NCI-H2171 treated with DMSO at 0.1 percent for 48 hours (cell line): ENCODE measurements around the gene PMFBP1.

Source experiments
- DNase-seq: peaks from one replicate; lab custom pipeline; 2025; lab: John Stamatoyannopoulos, UW

Gene PMFBP1, protein sequence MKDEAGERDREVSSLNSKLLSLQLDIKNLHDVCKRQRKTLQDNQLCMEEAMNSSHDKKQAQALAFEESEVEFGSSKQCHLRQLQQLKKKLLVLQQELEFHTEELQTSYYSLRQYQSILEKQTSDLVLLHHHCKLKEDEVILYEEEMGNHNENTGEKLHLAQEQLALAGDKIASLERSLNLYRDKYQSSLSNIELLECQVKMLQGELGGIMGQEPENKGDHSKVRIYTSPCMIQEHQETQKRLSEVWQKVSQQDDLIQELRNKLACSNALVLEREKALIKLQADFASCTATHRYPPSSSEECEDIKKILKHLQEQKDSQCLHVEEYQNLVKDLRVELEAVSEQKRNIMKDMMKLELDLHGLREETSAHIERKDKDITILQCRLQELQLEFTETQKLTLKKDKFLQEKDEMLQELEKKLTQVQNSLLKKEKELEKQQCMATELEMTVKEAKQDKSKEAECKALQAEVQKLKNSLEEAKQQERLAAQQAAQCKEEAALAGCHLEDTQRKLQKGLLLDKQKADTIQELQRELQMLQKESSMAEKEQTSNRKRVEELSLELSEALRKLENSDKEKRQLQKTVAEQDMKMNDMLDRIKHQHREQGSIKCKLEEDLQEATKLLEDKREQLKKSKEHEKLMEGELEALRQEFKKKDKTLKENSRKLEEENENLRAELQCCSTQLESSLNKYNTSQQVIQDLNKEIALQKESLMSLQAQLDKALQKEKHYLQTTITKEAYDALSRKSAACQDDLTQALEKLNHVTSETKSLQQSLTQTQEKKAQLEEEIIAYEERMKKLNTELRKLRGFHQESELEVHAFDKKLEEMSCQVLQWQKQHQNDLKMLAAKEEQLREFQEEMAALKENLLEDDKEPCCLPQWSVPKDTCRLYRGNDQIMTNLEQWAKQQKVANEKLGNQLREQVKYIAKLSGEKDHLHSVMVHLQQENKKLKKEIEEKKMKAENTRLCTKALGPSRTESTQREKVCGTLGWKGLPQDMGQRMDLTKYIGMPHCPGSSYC

DNA sequence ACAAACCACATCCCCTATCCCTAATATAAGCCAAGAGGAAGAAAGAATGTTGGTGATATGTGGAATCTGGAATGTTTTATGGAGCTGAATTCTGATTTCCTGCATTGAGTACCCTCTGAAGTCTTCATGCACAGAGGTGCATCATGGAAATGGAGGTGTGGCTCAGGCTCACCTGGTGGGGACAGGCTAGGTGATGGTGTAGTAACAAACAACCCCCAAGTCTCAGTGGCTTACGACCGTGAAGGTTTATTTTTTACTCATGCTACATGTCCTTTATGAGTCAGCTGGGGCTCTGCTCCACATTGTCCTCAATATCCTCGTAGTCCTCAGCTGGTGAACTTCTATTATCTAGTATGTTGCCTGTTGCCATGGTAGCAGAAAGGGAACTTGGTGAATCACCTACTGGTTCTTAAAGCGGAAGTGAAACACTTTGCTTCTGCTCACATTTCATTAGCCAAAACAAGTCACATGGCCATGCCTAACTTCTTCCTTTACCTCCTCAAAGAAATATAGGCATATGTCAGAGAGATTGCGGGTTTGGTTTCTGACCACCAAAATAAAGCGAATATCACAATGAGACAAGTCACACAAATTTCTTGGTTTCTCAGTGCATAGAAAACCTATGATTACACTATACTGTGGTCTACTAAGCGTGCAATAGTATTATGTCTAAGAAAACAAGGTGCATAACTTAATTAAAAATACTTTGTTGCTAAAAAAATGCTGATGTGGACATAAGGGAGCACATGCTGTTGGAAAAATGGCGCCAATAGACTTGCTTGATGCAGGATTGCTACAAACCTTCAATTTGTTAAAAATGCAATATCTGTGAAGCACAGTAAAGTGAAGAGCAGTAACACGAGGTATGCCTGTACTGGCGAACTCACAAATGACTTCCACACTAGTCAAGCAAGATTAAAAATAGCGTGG lies at the start of gene PMFBP1:
PMFBP1 (minus strand) TSS at position 51 of the 930 bp plus-strand sequence. CDS start 947 bp downstream, outside the sequence.
- DNase-seq: peak; percentile 56

DNA sequence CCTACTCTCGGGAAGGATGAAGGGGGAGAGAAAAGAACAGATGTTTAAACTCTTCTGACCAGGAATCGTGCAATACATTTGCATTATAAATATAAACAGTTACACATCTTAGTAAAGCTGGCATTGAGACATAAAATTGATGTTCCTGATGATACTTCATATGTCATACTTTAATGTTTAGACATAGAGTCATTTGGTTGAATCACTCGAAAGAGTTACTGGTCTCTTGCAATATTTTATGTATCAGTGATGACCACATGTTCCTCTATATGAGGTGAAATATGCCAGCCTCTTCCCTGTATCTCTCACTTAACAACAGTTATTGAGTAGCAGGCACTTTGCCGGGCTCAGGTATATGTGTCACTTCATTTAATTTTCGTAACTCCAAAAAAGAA lies 49.7 kb upstream of the PMFBP1 start:
- no peak for DNase-seq

DNA sequence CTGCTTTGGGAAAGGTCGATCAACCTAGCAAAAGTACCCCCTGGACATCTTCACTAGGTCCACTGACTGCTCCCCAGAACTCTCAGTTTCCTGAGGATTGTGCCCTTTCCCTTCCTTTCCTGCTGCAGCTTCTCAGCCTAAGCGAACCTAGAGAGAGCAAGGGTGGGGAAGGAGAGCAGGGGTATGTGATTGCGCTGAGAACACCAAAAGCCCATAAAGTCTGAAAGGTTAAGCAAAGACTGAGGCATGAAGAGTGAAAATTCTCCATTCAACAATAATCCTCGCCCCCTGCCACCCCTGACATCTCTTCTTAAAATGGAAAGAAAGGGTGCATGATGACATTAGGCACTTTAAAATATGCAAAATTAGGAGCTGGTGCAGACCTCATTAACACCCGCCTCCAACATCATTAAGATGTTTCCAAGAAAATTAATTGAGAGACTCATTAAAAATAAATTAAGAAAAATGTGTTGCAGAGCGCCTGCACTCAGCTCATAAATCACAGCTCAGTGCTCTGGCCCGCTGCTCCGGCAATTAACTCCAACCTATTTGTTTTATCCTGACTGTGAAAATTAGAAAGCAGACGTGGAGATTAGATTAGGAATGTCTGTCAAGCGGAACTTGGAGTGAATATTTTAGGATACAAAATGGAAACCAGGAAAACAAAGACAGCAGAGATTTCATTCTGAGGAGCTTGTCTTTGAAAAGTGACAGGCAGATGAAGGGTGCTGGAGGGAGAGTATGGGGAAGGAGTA lies 49.1 kb upstream of the PMFBP1 start:
- peak; percentile 67 for DNase-seq

DNA sequence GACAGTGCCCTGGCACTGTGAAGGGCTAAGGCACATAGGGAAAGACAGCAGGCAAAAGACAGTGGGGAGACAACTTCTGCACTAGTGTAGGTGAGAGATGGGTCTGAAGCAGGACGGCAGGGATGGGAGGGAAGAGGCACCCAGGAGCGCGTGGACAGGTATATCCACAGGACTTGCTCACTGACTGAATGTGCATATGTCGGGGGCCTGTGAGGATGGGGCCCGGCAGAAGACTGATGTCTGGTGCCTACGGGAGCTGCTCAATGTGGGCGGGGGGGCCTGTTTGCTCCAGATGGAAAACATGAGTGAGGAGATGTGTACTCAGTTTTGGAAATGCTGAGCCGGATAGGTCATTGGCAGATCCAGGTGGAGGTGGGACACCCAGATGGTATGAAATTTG lies 47.3 kb upstream of the PMFBP1 start:
- DNase-seq: peak; percentile 55

DNA sequence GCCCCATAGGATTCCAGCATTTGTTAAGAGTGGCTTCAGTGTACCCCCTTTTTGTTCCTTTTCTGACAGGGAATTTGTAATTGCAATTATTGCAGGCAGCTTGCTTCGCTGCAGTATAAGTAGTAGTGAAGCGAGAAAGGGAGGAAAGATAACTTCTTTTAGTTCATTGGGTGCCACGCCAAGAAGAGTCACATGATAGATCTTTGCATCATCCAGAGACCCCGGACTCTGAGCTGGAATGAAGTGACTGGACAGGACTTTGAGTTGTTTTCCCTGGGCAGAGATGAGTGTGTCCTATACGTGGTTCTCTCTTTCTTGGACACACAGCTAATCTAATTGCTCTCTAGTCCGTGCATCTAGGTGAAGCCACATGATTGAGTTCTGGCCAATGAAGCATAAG lies 44.8 kb upstream of the PMFBP1 start:
- no peak for DNase-seq

DNA sequence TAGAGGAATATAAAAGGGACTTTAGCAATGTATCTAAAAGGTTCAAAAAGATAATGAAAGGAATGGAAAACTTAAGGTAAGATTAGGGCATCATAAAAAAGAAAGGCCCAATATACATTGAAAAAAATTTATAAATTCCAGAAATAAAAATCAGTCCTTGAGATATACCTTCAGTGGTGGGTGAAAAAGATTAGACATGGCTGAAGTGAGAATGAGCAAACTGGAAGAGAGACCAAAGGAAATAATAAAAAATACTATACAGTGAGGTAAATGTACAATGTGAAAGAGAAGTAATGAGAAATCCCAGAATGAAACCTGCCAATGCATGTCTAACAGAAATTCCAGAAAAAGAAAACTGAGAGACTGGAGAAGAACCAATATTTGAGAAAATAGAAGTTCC lies 42.9 kb upstream of the PMFBP1 start:
- no peak for DNase-seq

DNA sequence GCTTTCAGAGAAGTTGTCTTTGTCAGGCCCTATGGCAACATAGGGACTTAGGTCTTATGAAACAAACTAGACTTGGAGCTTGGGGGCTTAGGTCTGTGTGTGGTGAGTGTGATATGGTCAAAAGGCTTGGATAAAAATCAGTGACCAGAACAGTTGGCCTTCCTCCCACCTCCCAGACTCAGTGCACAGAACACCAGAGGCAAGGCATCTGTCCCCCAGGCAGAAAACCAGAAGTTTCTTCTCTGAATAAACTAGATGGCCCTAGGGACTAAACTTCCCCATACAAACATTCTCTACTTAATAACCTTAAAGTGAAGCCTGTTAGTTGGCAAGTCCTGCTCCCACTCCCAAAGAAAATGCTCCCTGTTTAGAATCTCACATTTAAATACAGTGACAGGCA lies 39.2 kb upstream of the PMFBP1 start:
- no peak for DNase-seq

DNA sequence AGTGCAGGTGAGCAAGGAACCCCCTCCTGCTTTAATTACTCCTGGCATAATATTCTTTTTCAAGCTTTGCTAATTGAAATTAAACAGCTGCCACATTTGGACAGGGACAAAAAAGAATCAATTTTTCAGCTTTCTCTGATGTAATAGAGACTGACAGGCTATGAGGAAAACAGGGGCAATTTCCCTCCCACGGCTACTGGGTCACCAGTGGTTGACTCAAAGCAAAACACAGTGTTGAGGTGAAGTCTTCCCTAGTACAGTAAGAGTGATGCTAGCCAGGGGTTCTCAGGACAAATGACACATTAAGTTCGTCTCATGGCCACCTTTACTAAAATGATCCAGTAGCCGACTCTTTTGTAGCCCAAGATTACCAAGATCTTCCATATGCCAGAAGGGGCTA lies 38.6 kb upstream of the PMFBP1 start:
- DNase-seq: no peak

DNA sequence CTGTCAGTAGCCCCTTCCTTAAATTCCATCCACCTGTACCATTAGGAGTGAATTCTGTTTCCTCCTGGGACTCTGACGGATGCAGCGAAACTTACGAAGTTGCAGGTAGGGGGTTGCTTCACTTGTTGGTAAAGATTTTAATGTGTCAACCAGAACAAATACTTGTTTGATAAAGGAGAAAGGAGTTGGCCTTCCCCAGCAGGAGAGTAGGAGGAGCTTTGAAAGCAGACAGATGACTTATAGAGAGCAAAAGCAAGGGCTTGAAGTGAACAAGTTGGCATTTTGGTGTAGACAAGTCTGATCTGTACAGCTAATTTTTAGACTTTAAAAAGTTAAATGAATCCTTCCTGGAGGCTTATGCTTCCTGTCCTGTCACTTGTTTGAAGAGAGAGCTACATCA lies 38.1 kb upstream of the PMFBP1 start:
- DNase-seq: no peak

DNA sequence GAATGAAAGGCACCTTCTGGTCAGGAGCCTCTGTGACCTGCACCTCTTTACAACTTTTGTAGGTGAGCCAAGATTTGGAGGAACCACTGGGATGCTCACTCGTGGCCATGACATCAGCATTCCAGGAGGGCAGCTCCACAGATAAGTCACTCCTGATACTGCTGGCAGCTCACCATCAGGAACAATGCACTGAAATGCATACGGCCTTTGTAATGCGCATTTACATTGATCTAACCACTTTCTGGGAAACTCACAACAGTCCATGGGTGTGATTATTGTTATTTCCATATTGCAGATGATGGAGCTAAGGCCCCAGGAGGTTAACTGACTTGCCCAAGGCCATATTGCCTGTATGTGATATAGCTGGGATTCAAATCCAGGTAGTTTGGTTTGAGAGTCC lies 34.3 kb upstream of the PMFBP1 start:
- no peak for DNase-seq

DNA sequence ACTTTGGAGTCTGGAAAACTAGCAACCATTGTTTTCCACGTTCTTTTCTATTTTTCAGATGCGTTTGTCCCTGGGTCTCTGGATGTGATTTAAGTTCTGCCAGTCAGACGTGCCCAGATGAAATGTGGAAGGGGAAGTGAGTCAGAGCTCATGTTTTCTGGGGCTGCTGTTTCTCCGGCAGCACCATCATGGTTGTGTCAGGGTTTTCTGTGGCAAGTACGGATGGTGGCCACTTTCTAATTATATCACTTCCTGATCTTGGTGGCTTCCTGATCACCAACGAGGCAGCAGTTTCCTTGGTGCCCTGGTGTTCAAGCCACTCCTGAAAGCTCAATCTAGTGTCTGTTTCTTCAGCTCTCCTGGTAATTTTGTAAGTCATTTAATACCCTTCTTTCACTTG lies 31.4 kb upstream of the PMFBP1 start:
- DNase-seq: no peak

DNA sequence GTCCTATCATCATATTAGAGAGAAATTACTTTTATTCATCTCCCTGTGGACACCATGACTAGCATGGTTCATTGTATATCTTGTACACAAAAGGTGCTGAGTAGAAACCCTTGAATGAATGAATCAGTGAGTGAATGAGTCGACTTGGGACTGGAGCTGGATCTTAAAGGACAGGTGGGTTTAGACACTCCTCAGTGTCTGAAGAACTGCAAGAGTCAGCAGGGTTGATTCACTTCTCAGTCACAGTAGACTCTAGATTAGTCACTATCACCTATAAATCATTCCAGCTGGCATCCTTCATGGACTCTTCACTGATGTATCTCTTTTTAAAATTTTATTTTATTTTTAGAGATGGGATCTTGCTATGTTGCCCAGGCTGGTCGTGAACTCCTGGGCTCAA lies 30.1 kb upstream of the PMFBP1 start:
- DNase-seq: no peak

DNA sequence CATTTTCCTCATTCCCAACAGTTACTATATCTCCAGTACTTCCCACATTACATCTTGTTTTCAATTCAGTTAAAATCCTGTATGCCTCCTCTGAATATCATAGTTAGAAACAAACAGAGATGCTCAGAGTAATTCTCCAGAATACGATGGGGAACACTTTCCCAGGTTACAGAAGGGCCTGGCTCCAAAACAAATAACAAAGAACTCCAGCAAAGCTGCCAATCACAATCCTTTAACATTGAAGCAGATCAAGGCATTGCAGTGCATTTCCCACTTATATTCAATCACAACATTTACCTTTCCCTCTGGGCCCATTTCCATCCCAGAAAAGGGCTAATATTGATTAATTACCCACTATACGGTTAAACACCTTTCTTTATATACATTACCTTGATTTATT lies 29.4 kb upstream of the PMFBP1 start:
- no peak for DNase-seq

DNA sequence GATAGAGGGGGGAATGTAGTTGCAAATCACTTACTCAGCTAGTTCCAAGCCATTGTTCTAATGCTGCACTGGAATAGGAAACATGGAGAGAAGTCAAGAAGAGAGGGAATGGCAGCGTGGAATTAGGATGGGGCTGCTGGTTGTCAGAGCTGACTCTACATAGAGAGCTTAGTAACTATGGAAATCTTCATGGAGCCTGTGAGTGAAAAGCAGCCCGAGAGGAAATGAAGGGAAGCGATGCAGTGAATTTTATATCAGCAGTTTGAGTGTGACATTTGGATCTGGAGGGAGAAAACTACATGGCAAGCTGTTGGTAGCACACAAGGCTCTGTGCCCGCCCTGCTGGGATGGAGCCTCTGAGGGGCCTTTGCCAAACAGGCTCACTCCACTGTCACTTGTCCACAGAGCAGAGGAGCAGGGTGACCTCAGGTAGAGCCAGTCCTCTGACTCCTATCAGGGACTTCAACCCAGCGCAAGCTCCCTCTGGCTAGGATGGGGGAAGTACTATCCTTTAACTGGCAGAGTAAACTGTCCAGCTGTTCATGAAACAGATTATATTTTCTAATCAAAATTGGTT lies 27.9 kb upstream of the PMFBP1 start:
- no peak for DNase-seq

DNA sequence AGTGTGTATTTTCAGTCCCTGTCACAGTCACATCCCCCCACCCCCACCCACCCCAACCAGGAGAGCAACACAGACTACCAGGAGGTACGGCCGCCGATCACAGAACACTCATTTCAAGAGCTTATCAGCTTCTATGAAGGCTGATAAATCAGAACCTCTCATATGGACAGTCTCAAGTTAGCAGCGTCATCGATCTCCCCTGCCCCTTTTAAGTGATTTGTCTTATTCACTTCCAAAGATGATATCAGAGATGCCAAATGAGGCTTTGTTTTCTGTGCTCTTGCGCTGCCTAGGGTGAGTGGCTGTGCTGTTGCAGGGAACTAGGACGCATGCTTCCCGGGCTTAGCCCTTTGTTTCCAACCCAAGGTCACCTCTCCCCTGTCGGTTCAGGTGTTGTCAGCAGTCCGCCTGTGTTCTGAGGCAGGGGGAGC lies 26.8 kb upstream of the PMFBP1 start:
- DNase-seq: no peak

DNA sequence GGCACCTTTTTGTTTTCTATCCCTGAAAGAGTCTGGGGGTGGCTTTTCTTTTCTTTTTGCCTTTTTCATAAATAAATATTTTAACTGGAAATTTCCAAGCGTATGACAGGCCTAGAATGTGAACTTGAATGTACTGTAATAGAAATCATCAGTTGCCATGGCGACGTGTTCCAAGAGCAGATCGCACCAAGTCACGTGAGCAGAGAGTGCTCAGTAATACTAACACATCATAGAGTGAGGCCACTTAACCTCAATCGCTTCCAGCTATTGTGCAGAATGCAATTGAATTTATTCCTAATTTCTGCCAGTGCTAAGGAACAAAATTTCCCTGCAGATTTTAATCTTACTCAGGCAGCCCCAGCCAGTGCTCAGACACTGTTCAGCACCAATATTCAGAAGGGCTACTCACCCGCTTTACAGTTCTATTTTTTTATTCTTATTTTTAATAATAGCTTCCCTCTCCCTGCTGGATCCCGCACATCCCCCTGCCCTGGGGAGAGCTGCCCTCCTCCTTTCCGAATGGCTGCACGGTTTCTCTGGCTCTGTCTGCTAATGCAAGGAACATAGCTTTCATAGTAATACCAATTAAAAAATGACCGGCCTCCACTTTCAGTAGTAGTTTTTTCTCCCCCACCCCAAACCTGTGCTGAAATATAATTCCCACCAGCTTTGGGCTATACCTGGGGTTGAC lies 26.2 kb upstream of the PMFBP1 start:
- DNase-seq: peak; percentile 35

DNA sequence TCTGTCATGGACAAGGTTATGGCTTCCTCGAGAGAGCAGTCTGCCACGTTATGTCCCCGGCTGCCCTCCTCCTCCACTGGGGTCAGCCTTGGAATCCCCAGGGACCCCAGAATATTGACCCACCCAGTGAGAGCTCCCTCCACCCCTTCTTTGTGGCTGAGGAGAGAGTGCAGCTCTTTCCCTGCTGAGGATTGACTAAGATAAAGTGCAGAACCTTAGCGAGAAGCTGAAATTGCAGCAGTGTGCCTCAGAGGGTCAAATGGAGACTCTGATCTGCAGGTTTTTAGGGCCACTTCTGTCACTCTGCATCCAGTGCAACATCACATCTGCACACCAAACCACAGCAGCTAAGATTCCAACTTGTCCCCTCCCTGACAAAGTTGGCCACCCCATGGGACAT lies 25.6 kb upstream of the PMFBP1 start:
- no peak for DNase-seq

DNA sequence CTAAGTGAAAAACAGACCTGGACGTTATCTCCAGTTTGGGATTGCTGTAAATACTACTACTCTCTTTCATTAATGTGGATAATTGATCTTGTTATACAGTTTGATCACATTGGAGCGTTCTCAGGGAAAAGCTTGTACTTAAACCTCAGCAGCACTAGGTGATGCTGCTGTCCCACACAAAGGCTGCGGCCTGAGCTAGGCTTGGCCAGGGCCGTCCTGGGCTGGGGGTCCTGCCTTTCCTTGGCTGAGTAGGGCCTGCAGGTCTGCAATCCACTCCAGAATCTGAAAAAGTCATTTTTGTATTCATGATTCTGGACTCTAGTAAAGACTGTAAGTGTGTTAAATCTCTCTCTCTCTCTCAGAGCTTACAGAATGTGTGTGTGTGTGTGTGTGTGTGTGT lies 23.7 kb upstream of the PMFBP1 start:
- DNase-seq: no peak

DNA sequence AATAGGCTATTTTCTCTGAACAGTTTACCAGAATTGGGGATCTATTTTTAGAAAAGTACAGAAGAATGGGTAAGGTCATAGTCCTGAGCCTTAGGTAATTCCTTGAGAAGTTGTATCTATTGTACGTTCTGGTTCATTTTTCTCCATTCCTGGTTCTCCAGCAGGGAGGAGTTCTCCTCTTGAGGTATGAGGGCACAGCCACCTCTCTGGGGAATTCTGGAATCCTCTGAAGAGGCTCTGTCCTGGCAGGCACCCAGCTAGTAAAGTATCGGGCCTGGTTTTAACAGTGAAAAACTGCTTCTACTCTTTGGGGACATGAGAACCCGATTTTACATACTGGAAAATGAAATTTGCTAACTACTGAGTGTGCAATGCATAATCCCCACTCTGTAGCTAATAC lies 19.6 kb upstream of the PMFBP1 start:
- peak; percentile 90 for DNase-seq

DNA sequence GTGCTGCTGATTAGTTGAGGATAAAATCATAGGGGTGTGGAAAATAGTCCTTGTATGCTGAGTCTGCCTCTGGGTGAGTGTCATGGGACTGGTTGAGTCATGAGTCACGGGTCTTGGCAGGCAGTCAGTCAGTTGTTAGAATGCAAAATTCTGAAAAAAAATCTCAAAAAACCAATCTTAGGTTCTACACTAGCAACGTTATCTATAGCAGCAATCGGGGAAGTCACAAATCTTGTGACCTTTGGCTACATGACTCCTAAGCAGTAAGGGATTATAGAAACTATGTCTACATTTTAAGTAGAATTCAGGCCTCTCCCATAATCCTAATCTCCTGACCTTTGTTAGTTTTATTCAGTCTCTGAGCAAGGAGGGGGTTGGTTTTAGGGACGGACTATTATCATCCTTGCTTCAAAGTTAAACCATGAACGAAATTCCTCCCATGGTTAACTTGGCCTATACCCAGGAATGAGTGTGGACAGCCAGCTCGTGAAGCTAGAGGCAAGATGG lies 18.0 kb upstream of the PMFBP1 start:
- DNase-seq: no peak
